Smooth muscle cell of the brain vasculature (primary cell): Measurements from ENCODE around the gene SEMA3G.

Experiments
- DNase-seq: peaks from one replicate; pipeline ENCODE4 v3.0.0-alpha.2; 2012; ENCODE audit warnings: low read depth, low spot score

SEMA3G gene

GRCh38 chr3:52422669-52423068 lies 22.2 kb downstream of the SEMA3G start:
- no peak for DNase-seq

GRCh38 chr3:52420388-52420787 lies 24.5 kb downstream of the SEMA3G start:
- no peak for DNase-seq

GRCh38 chr3:52415800-52416199 lies 29.1 kb downstream of the SEMA3G start:
- no peak for DNase-seq

GRCh38 chr3:52408466-52408865 lies 36.4 kb downstream of the SEMA3G start:
- DNase-seq, result no peak

- DNase-seq, result no peak
Measured at GRCh38 chr3:52407779-52408178, 37.1 kb downstream of the SEMA3G start.

- DNase-seq, result no peak
Measured at GRCh38 chr3:52406791-52407510, 38.0 kb downstream of the SEMA3G start.

- no peak for DNase-seq
Measured at GRCh38 chr3:52406231-52406661, 38.7 kb downstream of the SEMA3G start.

GRCh38 chr3:52405601-52406110 lies 39.2 kb downstream of the SEMA3G start:
- no peak for DNase-seq

GRCh38 chr3:52405066-52405465 lies 39.8 kb downstream of the SEMA3G start:
- no peak for DNase-seq

- DNase-seq, result no peak
Measured at GRCh38 chr3:52404391-52404790, 40.5 kb downstream of the SEMA3G start.

- DNase-seq, result no peak
Measured at GRCh38 chr3:52403955-52404354, 40.9 kb downstream of the SEMA3G start.

GRCh38 chr3:52403271-52403841 lies 41.5 kb downstream of the SEMA3G start:
- DNase-seq, result no peak

GRCh38 chr3:52402706-52403270 lies 42.1 kb downstream of the SEMA3G start:
- no peak for DNase-seq

- DNase-seq, result no peak
Measured at GRCh38 chr3:52402101-52402521, 42.8 kb downstream of the SEMA3G start.

GRCh38 chr3:52401551-52401950 lies 43.4 kb downstream of the SEMA3G start:
- DNase-seq, result no peak

GRCh38 chr3:52401021-52401420 lies 43.9 kb downstream of the SEMA3G start:
- no peak for DNase-seq

GRCh38 chr3:52400275-52400793 lies 44.6 kb downstream of the SEMA3G start:
- no peak for DNase-seq

GRCh38 chr3:52399593-52399992 lies 45.3 kb downstream of the SEMA3G start:
- no peak for DNase-seq

- DNase-seq, result no peak
Measured at GRCh38 chr3:52399131-52399530, 45.8 kb downstream of the SEMA3G start.

- no peak for DNase-seq
Measured at GRCh38 chr3:52398670-52399081, 46.2 kb downstream of the SEMA3G start.

- DNase-seq, result no peak
Measured at GRCh38 chr3:52397676-52398399, 47.1 kb downstream of the SEMA3G start.
